HCT116 (cell line): ENCODE measurements around the gene CIP2A. TPM values are rescaled to one million over a fixed set of nuclear protein-coding genes. Genes with fewer than 3 reads are reported as not detected.

Source experiments
- ATAC-seq: fragments of 200-7000 bp; cut with Tn5 transposase; 2 replicates; pipeline ENCODE4 v1.9.1; 2020; ENCODE audit warnings: mild to moderate bottlenecking, moderate library complexity
- BruUV-seq: library from RNA; stranded (reverse); fragments of 400-500 nt; replicated peaks from 2 replicates; lab custom pipeline; 2021; lab: Mats Ljungman, UMichigan
- CTCF ChIA-PET: fragments of 300-600 bp; sonication (Branson Sonifier 250); formaldehyde crosslinking; loops from one replicate; lab custom pipeline; 2021; ENCODE audit warnings: antibody characterized with exemption; lab: Charles Lee
- POLR2A ChIA-PET: fragments of 300-600, 350-600 bp; sonication (Branson Sonifier 250); formaldehyde crosslinking; loops from one replicate; lab custom pipeline; 2021; ENCODE audit warnings: antibody characterized with exemption; lab: Charles Lee
- RAD21 ChIA-PET, 2 experiments: fragments of 300-600 bp; sonication (Branson Sonifier 250); formaldehyde crosslinking; loops; one replicate each; lab custom pipeline; 2023; ENCODE audit warnings: low total read pairs in 2 of 2; ENCODE audit not compliant: uncharacterized antibody in 2 of 2, unreplicated experiment in 2 of 2, low non-redundant PET in 1 of 2; lab: Charles Lee
- DNase-seq: peaks from one replicate; pipeline ENCODE4 v3.0.0-alpha.2; 2010; ENCODE audit warnings: low read depth, low spot score
- H2AFZ ChIP-seq: fragments of 200-600 bp; shearing (Covaris generic), sonication (generic); 2 replicates; pipeline ENCODE4 v1.6.1; 2017; ENCODE audit warnings: low read depth, mixed run types, mixed read lengths, antibody characterized with exemption, low read length; ENCODE audit not compliant: poor library complexity, severe bottlenecking
- H3K27ac ChIP-seq: 2 replicates; pipeline ENCODE4 v1.5.1; 2012; ENCODE audit warnings: low read depth, low read length
- H3K27me3 ChIP-seq: fragments of 200-600 bp; sonication (generic); 2 replicates; pipeline ENCODE4 v1.6.1; 2016; ENCODE audit warnings: mixed run types, low read length, mixed read lengths; ENCODE audit not compliant: insufficient read depth
- H3K36me3 ChIP-seq, 2 experiments: fragments of 200-500 bp in 1 of 2; fragments of 200-600 bp in 1 of 2; sonication (Bioruptor generic) in 1 of 2; sonication (generic) in 1 of 2; 2 replicates each; pipeline versions ENCODE4 v1.5.1 to v1.6.1; 2014 to 2016; ENCODE audit warnings: low read length in 2 of 2, inconsistent platforms in 1 of 2, mixed read lengths in 1 of 2, mixed run types in 1 of 2; ENCODE audit not compliant: insufficient read depth in 2 of 2, control insufficient read depth in 1 of 2
- H3K4me1 ChIP-seq, 2 experiments: fragments of 200-600 bp in 1 of 2; sonication (generic) in 1 of 2; 2 replicates each; pipeline versions ENCODE4 v1.5.1 to v1.6.1; 2012 to 2017; ENCODE audit warnings: low read length in 2 of 2, inconsistent platforms in 1 of 2, mild to moderate bottlenecking in 1 of 2, mixed read lengths in 1 of 2, mixed run types in 1 of 2, moderate library complexity in 1 of 2; ENCODE audit not compliant: insufficient read depth in 2 of 2, control insufficient read depth in 1 of 2
- H3K4me2 ChIP-seq: fragments of 200-600 bp; sonication (generic); 2 replicates; pipeline ENCODE4 v1.6.1; 2017; ENCODE audit warnings: mixed run types, low read length, mixed read lengths
- H3K4me3 ChIP-seq, 2 experiments: fragments of 200-600 bp in 1 of 2; sonication (generic) in 1 of 2; replicated peaks in 1 of 2; 2 replicates each; pipeline ENCODE4 v1.5.1; 2011 to 2016; ENCODE audit warnings: low read length in 2 of 2, control low read depth in 1 of 2, low read depth in 1 of 2, mild to moderate bottlenecking in 1 of 2, mixed read lengths in 1 of 2, mixed run types in 1 of 2
- H3K79me2 ChIP-seq: fragments of 200-600 bp; sonication (generic); 2 replicates; pipeline ENCODE4 v1.6.1; 2017; ENCODE audit warnings: mild to moderate bottlenecking, mixed run types, low read length, moderate library complexity, mixed read lengths; ENCODE audit not compliant: insufficient read depth
- H3K9ac ChIP-seq: fragments of 200-600 bp; sonication (generic); 2 replicates; pipeline ENCODE4 v1.6.1; 2016; ENCODE audit warnings: low read length, mixed read lengths
- H3K9me2 ChIP-seq: fragments of 200-600 bp; sonication (generic), shearing (Covaris generic); 2 replicates; pipeline ENCODE4 v1.6.1; 2017; ENCODE audit warnings: mixed run types, mild to moderate bottlenecking, moderate library complexity; ENCODE audit not compliant: insufficient read depth
- H3K9me3 ChIP-seq, 2 experiments: fragments of 200-500 bp in 1 of 2; fragments of 200-600 bp in 1 of 2; sonication (Bioruptor generic) in 1 of 2; sonication (generic) in 1 of 2; 2 replicates each; pipeline ENCODE4 v1.6.1; 2014 to 2017; ENCODE audit warnings: low read length in 2 of 2, mixed read lengths in 2 of 2, inconsistent platforms in 1 of 2, low read depth in 1 of 2, mild to moderate bottlenecking in 1 of 2, mixed run types in 1 of 2, moderate library complexity in 1 of 2; ENCODE audit not compliant: control insufficient read depth in 1 of 2, insufficient read depth in 1 of 2
- H4K20me1 ChIP-seq: fragments of 200-600 bp; sonication (generic), shearing (Covaris generic); 2 replicates; pipeline ENCODE4 v1.6.1; 2017; ENCODE audit warnings: mixed run types, mild to moderate bottlenecking, moderate library complexity; ENCODE audit not compliant: insufficient read depth
- ATF3 ChIP-seq: IDR thresholded peaks from 2 replicates; pipeline ENCODE4 v1.6.1; 2012
- CBX3 ChIP-seq: IDR thresholded peaks from 2 replicates; pipeline ENCODE4 v1.6.1; 2012; ENCODE audit warnings: low read depth
- CEBPB ChIP-seq: IDR thresholded peaks from 2 replicates; pipeline ENCODE4 v1.6.1; 2012; ENCODE audit warnings: low read depth
- EGR1 ChIP-seq: IDR thresholded peaks from 2 replicates; pipeline ENCODE4 v1.6.1; 2012; ENCODE audit warnings: low read depth
- ELF1 ChIP-seq: IDR thresholded peaks from 2 replicates; pipeline ENCODE4 v1.6.1; 2012; ENCODE audit warnings: low read depth, borderline replicate concordance
- FOSL1 ChIP-seq: IDR thresholded peaks from 2 replicates; pipeline ENCODE4 v1.6.1; 2012; ENCODE audit warnings: low read depth
- JUND ChIP-seq: IDR thresholded peaks from 2 replicates; pipeline ENCODE4 v1.6.1; 2012
- MAX ChIP-seq: IDR thresholded peaks from 2 replicates; pipeline ENCODE4 v1.6.1; 2012
- POLR2A ChIP-seq: IDR thresholded peaks from 2 replicates; pipeline ENCODE4 v1.7.0; 2011; ENCODE audit warnings: borderline replicate concordance; ENCODE audit not compliant: insufficient read depth, insufficient read length; ENCODE audit errors: extremely low read depth
- REST ChIP-seq: IDR thresholded peaks from 2 replicates; pipeline ENCODE4 v1.6.1; 2012; ENCODE audit warnings: low read depth
- SIN3A ChIP-seq: IDR thresholded peaks from 2 replicates; pipeline ENCODE4 v1.6.1; 2012; ENCODE audit warnings: low read depth
- SP1 ChIP-seq: IDR thresholded peaks from 2 replicates; pipeline ENCODE4 v1.6.1; 2012; ENCODE audit warnings: low read depth
- YY1 ChIP-seq: IDR thresholded peaks from 2 replicates; pipeline ENCODE4 v1.6.1; 2011; ENCODE audit warnings: low read length, low read depth, moderate library complexity, mild to moderate bottlenecking; ENCODE audit not compliant: insufficient replicate concordance; ENCODE audit errors: extremely low read depth
- ZFX ChIP-seq: fragments of 450-650 bp; IDR thresholded peaks from 2 replicates; pipeline ENCODE4 v1.6.1; 2017
- ZNF274 ChIP-seq: fragments of 200-500 bp; sonication (Bioruptor generic); IDR thresholded peaks from 2 replicates; pipeline ENCODE4 v1.6.1; 2014; ENCODE audit warnings: mild to moderate bottlenecking, low read depth, low read length, inconsistent platforms
- intact Hi-C: fragments of 100-400 bp; cut with micrococcal nuclease; formaldehyde crosslinking; loops from 2 replicates; pipeline ENCODE4 v1.10.0; 2022
- total RNA-seq: library from RNA; stranded (reverse); gene quantifications from one replicate; pipeline ENCODE4 v1.2.1, GENCODE V29; 2021; ENCODE audit not compliant: unreplicated experiment

The CIP2A gene
- total RNA-seq, 1 experiment from 2014 or later = 41.6 TPM

GRCh38 chr3:108589998-108590323 is 723 bp upstream of the CIP2A start:
- CTCF ChIA-PET = no interaction called here
- no peak overlapping the region for H2AFZ ChIP-seq
- BruUV-seq = TSS peak; percentile 82
- DNase-seq (no peak), ATAC-seq (no peak)
- H3K9me3 ChIP-seq = no peaks in the 10 kb centered on the region
- H3K4me3 ChIP-seq = peak overlapping the region; percentile 92 to 95
- no peaks in the 10 kb centered on the region for H3K9me2 ChIP-seq
- TF ChIP-seq FOSL1 = peak; percentile 43; the same call in 1 of the 2 replicates
- peak; percentile 46; the same call in 1 of the 2 replicates for TF ChIP-seq JUND
- no peak for TF ChIP-seq REST
- TF ChIP-seq SP1 = peak; percentile 0; the same call in 1 of the 2 replicates
- intact Hi-C loops = no loop called here
- peak overlapping the region; percentile 87 for H3K27ac ChIP-seq
- peak overlapping the region; percentile 93 for H3K9ac ChIP-seq
- H3K4me1 ChIP-seq = peaks cover 0 to 23% of the 10 kb centered on the region in 2 experiments; a peak in 3 of 4 replicates
- POLR2A ChIA-PET = interaction anchor here (1.4 to 2.3 kb wide), 4 partner anchors 9 to 119 kb away, joined by 3 to 12 read pairs (median 8); no protein-coding TSS in a partner anchor
- peaks cover 54% of the 10 kb centered on the region for H3K79me2 ChIP-seq
- H4K20me1 ChIP-seq = no peaks in the 10 kb centered on the region
- H3K4me2 ChIP-seq = peak overlapping the region; percentile 76
- RAD21 ChIA-PET = no interaction called here
- peaks cover 0 to 8% of the 10 kb centered on the region in 2 experiments; a peak in 2 of 4 replicates for H3K36me3 ChIP-seq
- H3K27me3 ChIP-seq = no peaks in the 10 kb centered on the region

- DNase-seq = no peak
- no peak for ATAC-seq
- Histone ChIP-seq H4K20me1 (no peaks in the 10 kb centered on the region), H2AFZ (no peak overlapping the region), H3K9ac (peak overlapping the region; percentile 93), H3K36me3 (peaks cover 0 to 12% of the 10 kb centered on the region in 2 experiments; a peak in 2 of 4 replicates), H3K4me2 (peak overlapping the region; percentile 76), H3K27ac (peak overlapping the region; percentile 87; the same call in 1 of the 2 replicates), H3K27me3 (no peaks in the 10 kb centered on the region), H3K79me2 (peaks cover 68% of the 10 kb centered on the region), H3K9me3 (no peaks in the 10 kb centered on the region), H3K9me2 (no peaks in the 10 kb centered on the region), H3K4me1 (peaks cover 0 to 23% of the 10 kb centered on the region in 2 experiments; a peak in 3 of 4 replicates), H3K4me3 (peak overlapping the region; percentile 92 to 95)
- intact Hi-C loops = no loop called here
- POLR2A ChIA-PET = interaction anchor here (1.1 to 2.3 kb wide), 3 partner anchors 8 to 14 kb away, joined by 4 to 12 read pairs (median 11); no protein-coding TSS in a partner anchor
- BruUV-seq = no TSS peak
- CTCF ChIA-PET = no interaction called here
- RAD21 ChIA-PET = no interaction called here
- TF ChIP-seq SIN3A = no peak
- no peak for TF ChIP-seq EGR1
- no peak for TF ChIP-seq ZNF274
- no peak for TF ChIP-seq MAX
- no peak for TF ChIP-seq CBX3
- no peak for TF ChIP-seq ATF3
- no peak for TF ChIP-seq YY1
- no peak for TF ChIP-seq CEBPB
- TF ChIP-seq ZFX = no peak
- no peak for TF ChIP-seq POLR2A
- TF ChIP-seq ELF1 = no peak
- no peak for TF ChIP-seq FOSL1
These were observed 637 bp downstream of the CIP2A start for GRCh38 chr3:108588601-108589000.
